NB4 (cell line): ENCODE measurements around the gene PTN.
"Not testable (repeated sequence)": the region's sequence is repeated elsewhere in the genome, so short reads cannot be mapped to it uniquely, and the experiment has no call there.

Experiments
- DNase-seq: peaks from one replicate; pipeline ENCODE4 v3.0.0; 2010; ENCODE audit warnings: low read depth
- H3K4me3 ChIP-seq: one replicate; pipeline ENCODE4 v1.5.1; 2011; ENCODE audit warnings: mild to moderate bottlenecking, low read depth, low read length, moderate library complexity
- MYC ChIP-seq: IDR thresholded peaks from 2 replicates; pipeline ENCODE4 v1.6.1; 2011; ENCODE audit warnings: low read depth, low read length
- POLR2A ChIP-seq: IDR thresholded peaks from 2 replicates; pipeline ENCODE4 v1.6.1; 2011; ENCODE audit warnings: mild to moderate bottlenecking; ENCODE audit not compliant: insufficient read length; ENCODE audit errors: extremely low read depth
- TF ChIP-seq, protein P1 (sequence below): IDR thresholded peaks from one replicate; pipeline ENCODE4 v1.5.1; 2012; ENCODE audit warnings: low read depth, low read length
- TF ChIP-seq, protein P2 (sequence below): IDR thresholded peaks from 2 replicates; pipeline ENCODE4 v1.6.1; 2011; ENCODE audit warnings: low read depth, low read length

PTN gene

DNA sequence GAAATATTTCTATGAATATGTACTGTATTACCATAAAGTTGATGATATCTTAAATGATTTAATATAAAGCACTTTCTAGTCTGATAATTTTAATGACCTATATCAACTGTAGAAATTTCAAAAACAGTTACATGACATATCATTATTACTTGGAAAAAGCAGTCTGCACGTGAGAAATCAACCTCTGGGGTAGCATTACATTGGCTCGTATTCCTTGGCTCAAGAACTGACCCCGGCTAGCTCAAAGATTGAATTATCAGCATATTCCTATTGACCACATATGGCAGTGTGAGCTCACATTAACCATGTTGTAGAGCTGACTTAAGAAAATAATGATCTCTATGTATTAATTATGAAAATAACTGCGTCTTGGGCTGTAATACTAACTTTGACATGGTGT, 139.3 kb downstream of the PTN start:
- no peak overlapping the region for H3K4me3 ChIP-seq
- no peak for DNase-seq
- TF ChIP-seq POLR2A, result no peak
- TF ChIP-seq MYC, result no peak
- TF ChIP-seq, protein P1, sequence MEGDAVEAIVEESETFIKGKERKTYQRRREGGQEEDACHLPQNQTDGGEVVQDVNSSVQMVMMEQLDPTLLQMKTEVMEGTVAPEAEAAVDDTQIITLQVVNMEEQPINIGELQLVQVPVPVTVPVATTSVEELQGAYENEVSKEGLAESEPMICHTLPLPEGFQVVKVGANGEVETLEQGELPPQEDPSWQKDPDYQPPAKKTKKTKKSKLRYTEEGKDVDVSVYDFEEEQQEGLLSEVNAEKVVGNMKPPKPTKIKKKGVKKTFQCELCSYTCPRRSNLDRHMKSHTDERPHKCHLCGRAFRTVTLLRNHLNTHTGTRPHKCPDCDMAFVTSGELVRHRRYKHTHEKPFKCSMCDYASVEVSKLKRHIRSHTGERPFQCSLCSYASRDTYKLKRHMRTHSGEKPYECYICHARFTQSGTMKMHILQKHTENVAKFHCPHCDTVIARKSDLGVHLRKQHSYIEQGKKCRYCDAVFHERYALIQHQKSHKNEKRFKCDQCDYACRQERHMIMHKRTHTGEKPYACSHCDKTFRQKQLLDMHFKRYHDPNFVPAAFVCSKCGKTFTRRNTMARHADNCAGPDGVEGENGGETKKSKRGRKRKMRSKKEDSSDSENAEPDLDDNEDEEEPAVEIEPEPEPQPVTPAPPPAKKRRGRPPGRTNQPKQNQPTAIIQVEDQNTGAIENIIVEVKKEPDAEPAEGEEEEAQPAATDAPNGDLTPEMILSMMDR, result no peak
- TF ChIP-seq, protein P2, sequence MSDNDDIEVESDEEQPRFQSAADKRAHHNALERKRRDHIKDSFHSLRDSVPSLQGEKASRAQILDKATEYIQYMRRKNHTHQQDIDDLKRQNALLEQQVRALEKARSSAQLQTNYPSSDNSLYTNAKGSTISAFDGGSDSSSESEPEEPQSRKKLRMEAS, result no peak

DNA sequence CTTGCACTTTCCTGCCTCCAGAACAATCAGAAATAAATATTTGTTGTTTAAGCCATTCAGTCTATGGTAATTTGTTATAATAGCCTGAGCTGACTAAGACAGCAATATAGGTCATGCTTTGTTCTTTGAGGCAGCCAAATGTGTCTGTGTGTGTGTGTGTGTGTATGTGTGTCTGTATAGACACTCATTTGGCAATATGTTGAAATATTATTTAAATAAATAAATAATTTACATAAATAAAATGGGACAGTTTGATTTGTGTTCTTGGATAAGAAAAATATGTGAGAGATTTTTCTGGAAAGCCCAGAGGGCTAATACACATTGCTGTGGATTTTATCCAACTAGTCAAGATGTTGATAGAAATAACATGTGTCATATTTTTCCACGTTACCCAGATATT, 140.2 kb downstream of the PTN start:
- DNase-seq, result no peak
- TF ChIP-seq, protein P2, result no peak
- TF ChIP-seq POLR2A, result no peak
- TF ChIP-seq, protein P1, result no peak
- TF ChIP-seq MYC, result no peak
- H3K4me3 ChIP-seq, result no peak overlapping the region

DNA sequence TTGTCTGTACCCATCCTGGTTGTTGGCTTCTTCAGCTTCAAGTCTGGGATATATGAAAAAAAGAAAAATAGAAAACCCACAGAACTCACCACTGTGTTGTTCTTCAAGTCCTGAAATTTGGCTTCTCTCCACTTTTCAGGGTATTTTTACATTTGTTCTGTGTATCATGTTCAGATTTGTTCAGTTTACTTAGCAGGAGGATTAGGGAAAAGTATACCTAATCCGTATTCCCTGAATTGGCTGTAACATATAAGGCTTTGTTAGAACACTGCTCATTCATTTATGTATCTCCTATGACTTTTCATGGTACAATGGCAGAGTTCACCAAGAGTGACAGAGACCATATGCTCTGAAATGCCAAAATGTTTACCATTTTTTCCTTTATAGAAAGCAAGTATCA, 146.9 kb downstream of the PTN start:
- no peak overlapping the region for H3K4me3 ChIP-seq
- TF ChIP-seq, protein P1, result no peak
- TF ChIP-seq MYC, result no peak
- TF ChIP-seq, protein P2, result no peak
- DNase-seq, result no peak

DNA sequence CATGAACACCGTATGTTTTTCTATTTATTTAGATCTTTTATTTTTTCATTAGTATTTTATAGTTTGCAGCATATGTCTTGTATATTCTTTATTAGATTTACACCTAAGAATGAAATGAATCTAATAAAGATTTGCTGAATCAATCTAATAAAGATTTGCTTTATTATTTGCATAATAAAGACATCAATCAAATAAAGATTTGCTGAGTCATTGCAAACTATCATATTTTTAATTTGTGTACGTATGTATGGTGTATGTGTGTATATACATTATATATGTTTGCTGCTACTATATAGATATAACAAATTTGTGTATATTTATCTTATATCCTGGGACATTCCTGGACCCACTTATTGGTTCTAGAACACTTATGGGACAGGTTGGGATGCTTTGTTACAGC, 147.5 kb downstream of the PTN start:
- TF ChIP-seq POLR2A (no peak), MYC (no peak)
- TF ChIP-seq, protein P2, result no peak
- TF ChIP-seq, protein P1, result no peak
- no peak overlapping the region for H3K4me3 ChIP-seq
- DNase-seq, result no peak

DNA sequence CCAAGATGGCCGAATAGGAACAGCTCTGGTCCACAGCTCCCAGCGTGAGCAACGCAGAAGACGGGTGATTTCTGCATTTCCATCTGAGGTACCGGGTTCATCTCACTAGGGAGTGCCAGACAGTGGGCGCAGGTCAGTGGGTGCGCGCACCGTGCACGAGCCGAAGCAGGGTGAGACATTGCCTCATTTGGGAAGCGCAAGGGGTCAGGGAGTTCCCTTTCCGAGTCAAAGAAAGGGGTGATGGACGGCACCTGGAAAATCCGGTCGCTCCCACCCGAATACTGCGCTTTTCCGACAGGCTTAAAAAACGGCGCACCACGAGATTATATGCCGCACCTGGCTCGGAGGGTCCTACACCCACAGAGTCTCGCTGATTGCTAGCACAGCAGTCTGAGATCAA, 161.9 kb downstream of the PTN start:
- H3K4me3 ChIP-seq, DNase-seq: not testable (repeated sequence)
